K562 (cell line): Measurements from ENCODE around the gene MAPRE2. TPM values are rescaled to one million over a fixed set of nuclear protein-coding genes. Genes with fewer than 3 reads are reported as not detected.

Experiments
- ATAC-seq: fragments of 200-7000 bp; cut with Tn5 transposase; 3 replicates; pipeline ENCODE4 v1.9.1; 2020; ENCODE audit warnings: moderate library complexity
- BruUV-seq: library from RNA; stranded (reverse); fragments of 400-500 nt; replicated peaks from 2 replicates; lab custom pipeline; 2021; lab: Mats Ljungman, UMichigan
- CTCF ChIA-PET: fragments of 300-600 bp; formaldehyde crosslinking; extraction: SDS; loops from one replicate; lab custom pipeline; 2021; ENCODE audit warnings: low intra/inter-chr PET ratio; lab: Yijun Ruan, JAX
- POLR2A ChIA-PET: fragments of 300-600, 350-650 bp; sonication (Branson Sonifier 250); formaldehyde crosslinking; extraction: SDS; loops from one replicate; lab custom pipeline; 2021; ENCODE audit warnings: antibody characterized with exemption, inconsistent platforms; lab: Yijun Ruan, JAX
- DNase-seq, 4 experiments: peaks; one replicate each; pipeline versions ENCODE4 v3.0.0 to v3.0.0-alpha.2; 2011 to 2018; ENCODE audit warnings: low spot score in 3 of 4, mixed read lengths in 3 of 4; ENCODE audit errors: extremely low read depth in 1 of 4
- FAIRE-seq: peaks from 2 replicates; lab custom pipeline; 2011; peaks lifted over from hg19 to GRCh38; lab: Jason Lieb, UNC
- H2AFZ ChIP-seq: 2 replicates; pipeline ENCODE4 v1.6.0; 2011; ENCODE audit warnings: low read depth, low read length, control low read depth, inconsistent platforms
- H3K27ac ChIP-seq: fragments of 200-600 bp; 3 replicates; pipeline ENCODE4 v1.8.0; 2011; ENCODE audit warnings: low read depth, mild to moderate bottlenecking, control low read depth, inconsistent platforms, low read length, moderate library complexity, mixed read lengths; ENCODE audit errors: extremely low read depth
- H3K27me3 ChIP-seq, 2 experiments: fragments of 300-600 bp in 1 of 2; 2 replicates in 1 of 2; 3 replicates in 1 of 2; pipeline versions ENCODE4 v1.6.0 to v1.8.0; 2011; ENCODE audit warnings: inconsistent platforms in 2 of 2, low read length in 2 of 2, mild to moderate bottlenecking in 1 of 2, mixed read lengths in 1 of 2, moderate library complexity in 1 of 2; ENCODE audit not compliant: control insufficient read depth in 2 of 2, insufficient read depth in 2 of 2
- H3K36me3 ChIP-seq: fragments of 300-600 bp; 3 replicates; pipeline ENCODE4 v1.8.0; 2011; ENCODE audit warnings: mild to moderate bottlenecking, low read length, inconsistent platforms; ENCODE audit not compliant: control insufficient read depth, insufficient read depth
- H3K4me1 ChIP-seq, 2 experiments: fragments of 200-600 bp in 1 of 2; replicated peaks in 1 of 2; 2 replicates in 1 of 2; 3 replicates in 1 of 2; pipeline versions ENCODE4 v1.5.1 to v1.8.0; 2011; ENCODE audit warnings: inconsistent platforms in 2 of 2, low read length in 2 of 2, mild to moderate bottlenecking in 1 of 2, mixed read lengths in 1 of 2, moderate library complexity in 1 of 2; ENCODE audit not compliant: control insufficient read depth in 2 of 2, insufficient read depth in 2 of 2
- H3K4me2 ChIP-seq: 2 replicates; pipeline ENCODE4 v1.6.1; 2011; ENCODE audit warnings: low read length, control low read depth, inconsistent platforms, mixed read lengths; ENCODE audit not compliant: insufficient read depth
- H3K4me3 ChIP-seq: fragments of 200-600 bp; sonication (generic), shearing (Covaris generic); 2 replicates; pipeline ENCODE4 v1.5.1; 2016; ENCODE audit warnings: control low read depth, inconsistent platforms
- H3K79me2 ChIP-seq: fragments of 200-600 bp; 3 replicates; pipeline ENCODE4 v1.8.0; 2011; ENCODE audit warnings: low read length, inconsistent platforms; ENCODE audit not compliant: control insufficient read depth, insufficient read depth
- H3K9ac ChIP-seq, 2 experiments: 2 replicates each; pipeline versions ENCODE4 v1.6.0 to v1.6.1; 2011; ENCODE audit warnings: low read depth in 2 of 2, low read length in 2 of 2, control low read depth in 1 of 2, inconsistent platforms in 1 of 2, mild to moderate bottlenecking in 1 of 2, mixed read lengths in 1 of 2; ENCODE audit not compliant: insufficient read depth in 1 of 2
- H3K9me1 ChIP-seq: one replicate; pipeline ENCODE4 v1.6.0; 2011; ENCODE audit warnings: inconsistent platforms, mild to moderate bottlenecking, low read length, moderate library complexity; ENCODE audit not compliant: control insufficient read depth, insufficient read depth
- H3K9me3 ChIP-seq: replicated peaks from 2 replicates; pipeline ENCODE4 v1.5.1; 2011; ENCODE audit warnings: low read depth, low read length, inconsistent platforms; ENCODE audit not compliant: control insufficient read depth, insufficient read depth
- H4K20me1 ChIP-seq: replicated peaks from 2 replicates; pipeline ENCODE4 v1.6.1; 2011; ENCODE audit warnings: low read length, inconsistent platforms, mixed read lengths; ENCODE audit not compliant: control insufficient read depth, insufficient read depth
- ZKSCAN1 ChIP-seq: fragments of 150-350 bp; IDR thresholded peaks from 2 replicates; pipeline ENCODE4 v1.6.1; 2016; ENCODE audit warnings: low read depth, low read length
- WGBS: fragments of 100-300 bp; shearing (Covaris generic); methylation state at CpG from one replicate; pipeline ENCODE4 v1.1.6; 2016; ENCODE audit warnings: low coverage, mixed read lengths; ENCODE audit not compliant: insufficient coverage; ENCODE audit errors: missing lambda C conversion rate; 5-methylcytosine and 5-hydroxymethylcytosine counted together
- in situ Hi-C: fragments of 300-500 bp; cut with MboI; formaldehyde crosslinking; loops from 4 replicates; pipeline ENCODE4 v1.15.0; 2018; ENCODE audit warnings: inconsistent platforms, mixed read lengths
- intact Hi-C: fragments of 100-400 bp; cut with micrococcal nuclease; formaldehyde crosslinking; loops from 2 replicates; pipeline ENCODE4 v1.14.2; 2022
- polyA plus RNA-seq, 8 experiments: library from polyadenylated mRNA; depleted of rRNA in 4 of 8; stranded (reverse) in 5 of 8; unstranded in 3 of 8; fragments of >200 nt; fragmentation: Nextera tagmentation in 2 of 8; fragmentation: Illumina TruSeq in 1 of 8; extraction: Ambion mirVana in 2 of 8; extraction: Trizol in 1 of 8; gene quantifications; 2 replicates each; pipeline versions ENCODE4 v1.2.1 to v1.2.3, GENCODE V29; 2011 to 2014; ENCODE audit warnings: inconsistent platforms in 1 of 8, missing spikeins in 1 of 8
- total RNA-seq, 7 experiments: library from RNA; depleted of rRNA in 6 of 7; stranded (reverse); fragments of >200 nt in 6 of 7; fragmentation: Illumina TruSeq in 2 of 7; extraction: Trizol in 2 of 7; gene quantifications; 2 replicates each; pipeline versions ENCODE4 v1.2.1 to v1.2.3, GENCODE V29; 2011 to 2021; ENCODE audit warnings: low replicate concordance in 1 of 7
- TF ChIP-seq, protein P1 (sequence below): IDR thresholded peaks from 3 replicates; pipeline ENCODE4 v1.6.1; 2011; ENCODE audit warnings: borderline replicate concordance, mild to moderate bottlenecking, moderate library complexity; ENCODE audit not compliant: insufficient read length; ENCODE audit errors: extremely low read depth

Gene MAPRE2
- total and polyA plus RNA-seq, 9 of the 15 experiments (the other 6 are each of a cell fraction or from before 2014, with no cell fraction given): 32.3 to 70.7 (median 40.7) TPM

DNA sequence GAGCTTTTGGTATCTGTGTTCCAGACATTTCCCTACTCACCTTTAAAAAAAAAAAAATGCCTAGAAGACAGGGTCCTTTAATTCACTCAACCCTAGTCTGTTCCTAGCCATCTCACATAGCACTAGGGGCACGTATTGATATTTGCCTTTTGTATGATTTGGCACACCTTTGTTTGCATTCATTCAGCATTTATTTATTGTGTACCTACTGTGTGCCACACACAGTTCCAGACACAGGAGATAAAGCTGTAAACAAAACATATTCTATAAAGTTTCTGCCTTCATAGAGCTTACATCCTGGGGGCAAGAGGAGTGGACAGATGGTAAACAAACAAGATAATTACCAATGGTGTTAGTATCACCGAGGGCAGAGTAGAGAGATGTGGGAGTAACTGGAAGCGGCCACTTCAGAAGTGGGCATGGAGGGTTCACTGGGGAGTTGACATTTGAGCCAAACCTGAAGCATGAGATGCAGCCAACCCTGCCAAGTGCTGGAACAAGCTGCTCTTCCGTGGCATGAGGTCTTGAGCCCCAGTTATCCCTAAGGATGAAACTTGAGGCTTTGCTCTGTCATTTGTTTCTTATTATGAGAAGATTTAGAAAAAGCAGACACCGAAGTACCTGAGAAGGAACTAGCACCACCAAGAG, 18.2 kb downstream of the MAPRE2 start:
- Histone ChIP-seq H3K9me3 (no peaks in the 10 kb centered on the region), H4K20me1 (no peaks in the 10 kb centered on the region)
- in situ Hi-C loops: no loop called here

More for the DNA sequence above, 18.2 kb downstream of the MAPRE2 start:
- Histone ChIP-seq H2AFZ (no peak overlapping the region), H3K27me3 (no peaks in the 10 kb centered on the region), H3K4me3 (no peak overlapping the region), H3K27ac (no peak overlapping the region), H3K4me1 (peaks cover 0 to 14% of the 10 kb centered on the region in 2 experiments; a peak in 4 of 5 replicates), H3K4me2 (no peak overlapping the region), H3K79me2 (peaks cover 59% of the 10 kb centered on the region), H3K36me3 (no peaks in the 10 kb centered on the region), H3K9me1 (peaks cover 4% of the 10 kb centered on the region), H3K9ac (no peak overlapping the region)
- no peak for ATAC-seq
- ChIA-PET POLR2A (interaction anchor here (1.3 to 4.8 kb wide), 7 partner anchors 8 to 48 kb away, joined by 3 to 33 read pairs (median 6); partner anchors contain the start of gene MAPRE2), CTCF (interaction anchor here (0.6 kb wide), 1 partner anchor 193 kb away, joined by 4 read pairs; no protein-coding TSS in a partner anchor)
- DNase-seq: no peak
- WGBS: 58% methylated on average over 5 of the region's 5 CpGs
- FAIRE-seq: no peak
- intact Hi-C loops: no loop called here
- BruUV-seq: no TSS peak
- TF ChIP-seq, protein P1, sequence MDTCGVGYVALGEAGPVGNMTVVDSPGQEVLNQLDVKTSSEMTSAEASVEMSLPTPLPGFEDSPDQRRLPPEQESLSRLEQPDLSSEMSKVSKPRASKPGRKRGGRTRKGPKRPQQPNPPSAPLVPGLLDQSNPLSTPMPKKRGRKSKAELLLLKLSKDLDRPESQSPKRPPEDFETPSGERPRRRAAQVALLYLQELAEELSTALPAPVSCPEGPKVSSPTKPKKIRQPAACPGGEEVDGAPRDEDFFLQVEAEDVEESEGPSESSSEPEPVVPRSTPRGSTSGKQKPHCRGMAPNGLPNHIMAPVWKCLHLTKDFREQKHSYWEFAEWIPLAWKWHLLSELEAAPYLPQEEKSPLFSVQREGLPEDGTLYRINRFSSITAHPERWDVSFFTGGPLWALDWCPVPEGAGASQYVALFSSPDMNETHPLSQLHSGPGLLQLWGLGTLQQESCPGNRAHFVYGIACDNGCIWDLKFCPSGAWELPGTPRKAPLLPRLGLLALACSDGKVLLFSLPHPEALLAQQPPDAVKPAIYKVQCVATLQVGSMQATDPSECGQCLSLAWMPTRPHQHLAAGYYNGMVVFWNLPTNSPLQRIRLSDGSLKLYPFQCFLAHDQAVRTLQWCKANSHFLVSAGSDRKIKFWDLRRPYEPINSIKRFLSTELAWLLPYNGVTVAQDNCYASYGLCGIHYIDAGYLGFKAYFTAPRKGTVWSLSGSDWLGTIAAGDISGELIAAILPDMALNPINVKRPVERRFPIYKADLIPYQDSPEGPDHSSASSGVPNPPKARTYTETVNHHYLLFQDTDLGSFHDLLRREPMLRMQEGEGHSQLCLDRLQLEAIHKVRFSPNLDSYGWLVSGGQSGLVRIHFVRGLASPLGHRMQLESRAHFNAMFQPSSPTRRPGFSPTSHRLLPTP: no peak
- TF ChIP-seq ZKSCAN1: 0 out of 2 replicates have a peak, but pooled peaks have one; percentile 60
